GM04504 (cell line): Measurements from ENCODE around the gene EMP2.
"Not testable (repeated sequence)": the region's sequence is repeated elsewhere in the genome, so short reads cannot be mapped to it uniquely, and the experiment has no call there.

Experiments used
- DNase-seq: peaks from one replicate; pipeline ENCODE4 v3.0.0-alpha.2; 2012; ENCODE audit warnings: low read depth

EMP2 gene

GRCh38 chr16:10521681-10522274 is 58.6 kb downstream of the EMP2 start:
- peak; percentile 53 for DNase-seq

GRCh38 chr16:10520869-10521578 is 59.4 kb downstream of the EMP2 start:
- DNase-seq: no peak

- DNase-seq: no peak
Observed at GRCh38 chr16:10519929-10520868, 60.2 kb downstream of the EMP2 start.

- DNase-seq: no peak
Observed at GRCh38 chr16:10519297-10519696, 61.1 kb downstream of the EMP2 start.

DNA sequence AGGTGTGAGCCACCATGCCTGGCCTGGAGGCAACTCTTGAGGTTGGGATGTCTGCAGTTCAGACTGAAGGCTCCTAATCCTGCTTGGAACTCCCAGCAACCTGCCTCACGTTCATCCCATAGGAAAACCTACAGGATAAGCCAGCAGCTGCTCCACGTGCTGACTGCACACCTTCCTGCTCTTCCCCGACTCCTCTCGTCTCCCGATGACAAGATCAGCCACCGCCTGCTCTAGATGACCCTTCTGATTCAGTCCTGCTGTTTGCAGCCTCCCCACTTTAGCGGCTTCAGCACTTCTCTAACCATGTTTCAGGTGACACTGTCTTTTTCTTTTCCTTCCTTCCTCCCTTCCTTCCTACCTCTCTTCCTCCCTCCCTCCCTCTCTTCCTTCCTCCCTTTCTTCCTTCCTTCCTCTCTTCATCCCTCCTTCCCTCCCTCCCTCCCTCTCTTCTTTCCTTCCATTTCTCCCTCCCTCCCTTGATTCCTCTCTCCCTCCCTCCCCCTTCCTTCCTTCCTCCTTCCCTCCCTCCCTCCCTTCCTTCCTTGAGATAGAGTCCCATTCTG is 61.8 kb downstream of the EMP2 start:
- DNase-seq: no peak

DNA sequence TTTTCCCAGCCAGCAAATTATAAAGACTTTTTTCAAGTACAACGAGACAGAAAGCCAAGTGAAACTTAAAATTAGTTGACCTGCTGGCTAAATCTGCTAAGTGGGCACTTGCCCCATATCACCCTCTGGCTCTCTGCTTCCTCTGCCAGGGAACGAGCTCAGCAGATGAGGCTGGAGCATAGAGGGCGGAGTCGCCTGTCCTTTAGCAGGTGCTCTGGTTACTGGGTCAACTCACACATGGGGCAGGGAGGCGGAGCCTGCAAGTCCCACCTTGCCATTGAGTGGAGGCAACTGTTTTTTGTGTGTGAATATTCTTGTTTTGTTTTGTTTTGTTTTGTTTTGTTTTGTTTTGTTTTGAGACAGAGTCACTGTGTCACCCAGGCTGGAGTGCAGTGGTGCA is 62.5 kb downstream of the EMP2 start:
- DNase-seq: no peak

DNA sequence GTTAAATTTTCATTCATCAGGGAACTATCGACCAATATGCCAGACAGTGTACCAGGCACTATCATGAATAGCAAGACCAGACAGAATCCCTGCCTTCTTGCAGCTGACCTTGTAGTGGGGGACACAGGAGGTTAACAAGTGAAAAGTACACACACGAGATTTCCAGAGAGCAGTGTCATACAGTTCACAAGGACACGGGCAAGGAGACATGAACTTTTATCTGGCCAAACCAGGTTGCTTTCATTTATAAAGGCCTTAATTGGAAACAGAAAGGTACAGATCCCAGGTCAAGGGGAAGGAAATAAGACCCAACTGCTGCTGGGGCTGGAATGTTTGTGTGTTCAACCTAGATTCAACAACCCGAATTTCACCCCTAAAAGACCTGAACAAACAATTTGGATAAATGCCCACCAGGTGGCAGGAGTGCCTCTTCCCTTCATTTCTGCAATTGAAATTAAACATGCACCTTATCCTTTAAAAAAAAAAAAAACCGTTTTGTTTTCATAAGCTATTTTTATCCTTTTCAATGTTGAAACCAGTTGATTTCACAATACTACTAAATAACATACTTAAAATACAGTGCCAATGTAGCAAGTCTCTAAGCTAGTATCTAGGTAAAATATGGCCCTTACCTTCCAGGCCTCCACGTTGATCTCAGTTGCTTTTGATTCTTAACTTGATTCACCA is 65.9 kb downstream of the EMP2 start:
- DNase-seq: peak; percentile 28

- no peak for DNase-seq
Observed at GRCh38 chr16:10511829-10512228, 68.6 kb downstream of the EMP2 start.

DNA sequence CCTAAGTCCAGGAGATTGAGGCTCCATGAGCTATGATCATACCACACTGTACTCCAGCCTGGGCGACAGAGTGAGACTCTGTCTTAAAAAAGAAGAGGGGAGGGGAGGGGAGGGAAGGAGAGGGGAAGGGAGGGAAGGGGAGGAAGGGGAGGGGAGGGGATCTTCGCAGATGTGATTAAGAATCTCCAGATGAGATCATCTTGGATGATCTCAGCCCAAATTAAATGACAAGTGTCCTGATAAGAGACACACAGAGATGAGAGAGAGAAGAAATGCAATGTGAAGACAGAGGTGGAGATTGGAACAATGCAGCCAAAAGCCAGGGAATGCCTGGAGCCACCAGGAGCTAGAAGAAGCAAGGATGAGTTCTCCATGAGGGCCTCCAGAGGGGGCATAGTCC is 70.1 kb downstream of the EMP2 start:
- no peak for DNase-seq

- peak; percentile 38 for DNase-seq
Observed at GRCh38 chr16:10509534-10510025, 70.8 kb downstream of the EMP2 start.

DNA sequence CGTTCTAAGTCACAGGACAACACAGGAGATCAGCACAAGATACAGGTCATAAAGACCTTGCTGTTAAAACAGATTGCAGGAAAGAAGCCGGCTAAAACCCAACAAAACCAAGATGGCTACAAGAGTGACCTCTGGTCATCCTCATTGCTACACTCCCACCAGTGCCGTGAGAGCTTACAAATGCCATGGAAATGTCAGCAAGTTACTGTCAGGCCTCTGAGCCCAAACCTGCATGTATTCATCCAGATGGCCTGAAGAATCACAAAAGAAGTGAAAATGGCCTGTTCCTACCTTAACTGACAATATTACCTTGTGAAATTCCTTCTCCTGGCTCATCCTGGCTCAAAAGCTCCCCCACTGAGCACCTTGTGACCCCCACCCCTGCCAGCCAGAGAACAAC is 75.1 kb downstream of the EMP2 start:
- not testable (repeated sequence) for DNase-seq

- DNase-seq: no peak
Observed at GRCh38 chr16:10504404-10504885, 76.0 kb downstream of the EMP2 start.

GRCh38 chr16:10502776-10503175 is 77.6 kb downstream of the EMP2 start:
- DNase-seq: no peak

DNA sequence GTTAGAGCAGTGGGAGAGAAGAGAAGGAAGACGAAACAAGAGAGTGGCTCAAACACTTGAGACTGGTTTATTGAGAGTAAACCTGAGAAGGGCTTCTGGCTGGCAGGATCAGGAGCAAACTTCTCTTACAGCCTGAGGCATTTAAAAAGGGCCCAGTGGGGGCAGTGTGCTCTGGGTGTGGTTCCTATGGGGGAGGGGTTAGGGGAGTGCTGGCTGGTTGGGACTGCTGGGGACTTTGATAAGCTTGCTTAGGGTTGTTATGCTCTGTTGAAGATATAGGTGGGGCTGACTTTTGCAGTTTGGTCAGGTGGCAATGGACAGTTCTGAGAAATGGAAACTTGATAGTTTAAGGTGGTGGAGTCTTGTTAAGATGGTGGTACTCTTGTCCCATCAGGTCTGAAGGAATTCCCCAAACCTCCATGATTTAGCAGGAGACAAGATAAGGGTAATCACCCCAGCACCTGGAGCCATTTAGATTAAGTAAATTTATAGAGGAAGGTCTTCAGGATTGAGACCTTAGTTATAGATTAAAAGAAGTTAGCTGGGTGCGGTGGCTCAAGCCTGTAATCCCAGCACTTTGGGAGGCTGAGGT is 79.3 kb downstream of the EMP2 start:
- DNase-seq: no peak

DNA sequence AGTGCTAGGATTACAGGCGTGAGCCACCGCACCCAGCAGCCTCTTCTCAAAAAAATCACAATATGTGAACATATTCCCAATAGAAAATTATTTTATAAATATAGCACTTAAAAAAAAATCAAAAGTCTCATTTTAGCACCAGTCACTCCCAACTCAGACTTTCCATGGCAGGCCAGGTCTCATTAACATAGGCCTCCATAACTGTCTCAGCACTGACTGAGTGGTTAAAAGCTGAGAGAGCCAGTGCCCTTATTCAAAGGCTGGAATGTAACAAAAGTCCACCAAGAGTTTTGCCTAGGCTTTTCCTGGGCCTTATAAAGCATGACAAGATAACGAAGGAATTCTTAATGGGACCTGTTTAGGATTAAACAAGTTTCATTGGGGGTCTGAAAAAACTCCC is 79.8 kb downstream of the EMP2 start:
- no peak for DNase-seq

DNA sequence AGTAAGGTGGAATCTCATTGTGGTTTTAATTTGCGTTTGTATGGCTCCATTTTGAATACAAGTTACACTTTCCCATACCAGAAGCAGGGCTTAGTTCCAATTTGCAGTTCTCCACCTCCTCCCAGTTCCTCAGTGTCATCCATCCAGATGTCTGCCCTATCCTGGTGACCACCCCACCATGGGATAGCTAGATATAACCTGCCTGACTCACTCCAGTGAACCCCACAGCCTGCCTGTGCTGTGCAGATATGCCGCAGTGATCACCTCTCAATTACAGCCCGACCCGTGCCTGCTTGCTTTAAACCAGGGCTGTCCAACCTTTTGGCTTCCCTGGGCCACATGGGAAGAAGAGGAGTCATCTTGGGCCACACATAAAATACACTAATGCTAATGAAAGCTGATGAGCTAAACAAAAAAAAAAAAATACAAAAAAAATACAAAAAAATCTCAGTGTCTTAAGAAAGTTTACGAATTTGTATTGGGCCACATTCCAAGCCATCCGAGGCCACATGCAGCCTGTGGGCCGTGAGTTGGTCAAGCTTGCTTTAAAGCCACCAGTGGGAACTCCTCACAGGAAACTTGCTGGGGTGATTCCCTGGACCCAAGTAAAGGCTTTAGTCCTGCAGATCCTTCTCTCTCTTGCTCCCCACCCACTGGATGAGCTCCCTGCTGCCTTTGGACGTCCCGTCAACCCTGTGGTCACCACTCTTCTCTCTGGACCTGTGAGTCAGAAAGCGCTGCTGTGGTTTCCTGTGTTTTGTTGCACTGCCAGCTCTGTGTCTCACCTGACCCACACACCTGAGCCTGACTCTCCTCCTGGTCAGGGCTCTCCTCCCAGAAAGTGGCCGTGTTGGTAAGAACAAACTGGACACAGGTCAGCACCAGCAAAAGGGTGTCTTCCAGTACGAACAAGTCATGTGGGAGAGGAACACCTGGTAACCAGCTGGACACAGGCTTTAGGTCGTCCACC is 83.0 kb downstream of the EMP2 start:
- DNase-seq: no peak

- no peak for DNase-seq
Observed at GRCh38 chr16:10495031-10495345, 85.4 kb downstream of the EMP2 start.

- no peak for DNase-seq
Observed at GRCh38 chr16:10494343-10495030, 85.9 kb downstream of the EMP2 start.

DNA sequence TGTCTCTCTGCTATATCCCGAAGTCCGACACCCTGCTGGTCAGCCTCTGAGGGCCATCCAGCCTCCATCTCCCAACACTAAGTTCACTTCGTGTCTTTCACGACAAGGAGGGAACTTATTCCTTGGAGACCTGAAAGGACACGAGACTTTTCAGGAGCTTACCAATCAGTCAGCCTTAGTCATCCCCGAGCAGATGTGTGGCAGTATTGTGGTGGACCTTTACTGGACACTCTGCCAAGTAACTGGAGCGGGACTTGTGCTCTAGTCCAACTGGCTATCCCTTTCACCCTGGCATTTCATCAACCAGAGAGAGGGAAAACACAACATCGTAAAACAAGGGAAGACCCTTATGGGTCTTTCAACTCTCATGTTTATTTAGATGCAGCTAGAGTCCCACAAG is 87.1 kb downstream of the EMP2 start:
- DNase-seq: no peak

GRCh38 chr16:10490141-10490540 is 90.3 kb downstream of the EMP2 start:
- DNase-seq: no peak
